HG03045 (cell line): ENCODE measurements around the gene ARHGAP26.

Source experiments
- ATAC-seq: cut with Tn5 transposase; IDR thresholded peaks from one replicate; pipeline ENCODE4 v1.9.1; 2021; ENCODE audit warnings: mild to moderate bottlenecking, moderate library complexity; ENCODE audit not compliant: unreplicated experiment

ARHGAP26 gene

GRCh38 chr5:142748568-142749249 lies 21.5 kb upstream of the ARHGAP26 start:
- ATAC-seq = no peak

DNA sequence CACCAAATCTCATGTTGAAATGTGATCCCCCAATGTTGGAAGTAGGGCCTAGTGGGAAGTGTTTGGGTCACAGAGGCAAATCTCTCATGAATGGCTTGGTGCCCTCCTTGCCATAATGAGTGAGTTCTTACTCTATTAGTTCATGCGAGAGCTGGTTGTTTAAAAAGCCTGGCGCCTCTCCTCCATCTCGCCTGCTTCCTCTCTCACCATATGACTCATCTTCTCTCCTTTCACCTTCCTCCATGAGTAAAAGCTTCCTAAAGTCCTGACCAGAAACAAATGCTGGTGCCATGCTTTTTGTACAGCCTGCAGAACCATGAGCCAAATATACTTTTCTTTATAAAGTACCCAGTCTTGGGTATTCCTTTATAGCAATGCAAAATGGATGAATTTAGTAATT lies 20.9 kb upstream of the ARHGAP26 start:
- ATAC-seq = no peak

DNA sequence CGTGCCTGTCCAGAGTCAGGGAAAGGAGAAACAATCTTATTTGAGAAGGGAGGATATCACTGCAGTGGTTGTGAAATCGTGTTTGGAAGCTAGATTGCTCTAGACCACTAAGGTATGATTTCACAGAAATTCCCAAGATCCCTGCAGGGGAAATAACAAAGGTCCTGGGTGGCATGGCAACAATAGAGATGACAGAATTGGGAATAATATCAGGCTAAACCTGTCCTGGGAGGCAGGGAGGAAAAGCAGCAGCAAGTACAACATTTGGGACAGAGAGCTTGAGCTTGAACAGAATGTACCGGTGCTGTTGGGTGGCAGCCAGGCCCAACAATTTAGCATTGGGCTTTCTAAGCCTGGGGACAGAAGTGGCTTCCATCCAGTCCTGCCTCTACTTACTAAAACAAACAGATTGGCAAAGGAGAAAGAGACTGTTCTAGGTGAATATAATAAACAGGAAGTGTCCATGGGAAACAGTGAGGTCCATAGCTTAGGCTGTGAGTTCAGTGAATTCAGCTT lies 17.0 kb upstream of the ARHGAP26 start:
- ATAC-seq = no peak

DNA sequence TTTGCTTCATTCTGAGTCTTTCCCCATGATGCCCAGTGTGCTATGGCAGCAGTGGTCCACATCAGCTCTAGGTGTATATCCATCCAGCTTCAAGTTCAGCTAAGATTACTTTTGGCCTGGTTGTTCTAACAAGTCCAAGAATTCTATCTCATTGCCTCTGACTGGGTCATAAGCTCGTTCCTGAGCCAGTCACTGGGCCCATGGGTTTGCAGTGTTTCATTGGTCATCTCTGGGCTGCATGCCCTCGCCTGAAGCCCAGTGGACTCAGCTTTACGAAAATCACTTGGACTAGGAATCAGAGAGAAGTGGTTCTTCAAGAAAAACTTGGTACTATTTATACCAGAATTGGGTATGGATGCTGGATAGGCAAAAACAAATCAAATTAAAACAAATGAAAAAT lies 16.1 kb upstream of the ARHGAP26 start:
- ATAC-seq = no peak

DNA sequence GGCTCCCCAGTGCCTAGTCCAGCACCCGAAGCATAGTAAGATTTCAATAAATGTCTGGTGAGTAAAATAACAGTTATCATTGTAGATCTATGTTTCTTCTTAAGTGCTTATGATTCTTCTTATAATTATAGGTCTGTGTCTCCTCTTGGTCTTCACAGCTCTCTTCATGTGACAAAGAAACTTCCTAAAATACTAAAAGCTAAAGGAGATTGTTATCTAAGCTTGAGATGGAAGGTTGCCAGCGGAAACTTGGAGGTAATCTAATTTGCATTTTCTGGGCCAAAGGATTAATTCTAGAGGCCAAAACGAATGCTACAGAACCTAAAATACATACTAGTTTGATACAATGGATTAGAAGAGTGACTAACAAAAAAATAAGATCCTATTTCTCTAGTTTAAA lies 13.6 kb upstream of the ARHGAP26 start:
- ATAC-seq = no peak

- ATAC-seq = no peak
Observed at GRCh38 chr5:142757564-142757963, 12.6 kb upstream of the ARHGAP26 start.

- ATAC-seq = no peak
Observed at GRCh38 chr5:142758062-142758795, 11.9 kb upstream of the ARHGAP26 start.

DNA sequence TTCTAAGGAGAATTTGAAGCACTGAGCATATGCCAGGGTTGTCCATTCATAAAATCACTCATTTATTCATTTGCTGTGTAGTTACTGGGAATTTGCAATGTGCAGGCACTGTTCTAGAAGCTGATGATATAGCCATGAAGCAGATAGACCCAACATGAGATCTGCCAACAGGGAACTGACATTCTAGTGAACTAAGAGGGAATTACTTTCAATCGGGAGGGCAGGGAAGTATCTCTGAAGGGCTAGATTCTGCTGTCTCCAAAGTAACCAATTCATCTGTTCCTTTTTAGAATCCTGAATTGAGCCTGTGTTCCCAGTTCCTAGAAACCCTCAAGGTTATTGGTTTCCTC lies 11.4 kb upstream of the ARHGAP26 start:
- no peak for ATAC-seq

DNA sequence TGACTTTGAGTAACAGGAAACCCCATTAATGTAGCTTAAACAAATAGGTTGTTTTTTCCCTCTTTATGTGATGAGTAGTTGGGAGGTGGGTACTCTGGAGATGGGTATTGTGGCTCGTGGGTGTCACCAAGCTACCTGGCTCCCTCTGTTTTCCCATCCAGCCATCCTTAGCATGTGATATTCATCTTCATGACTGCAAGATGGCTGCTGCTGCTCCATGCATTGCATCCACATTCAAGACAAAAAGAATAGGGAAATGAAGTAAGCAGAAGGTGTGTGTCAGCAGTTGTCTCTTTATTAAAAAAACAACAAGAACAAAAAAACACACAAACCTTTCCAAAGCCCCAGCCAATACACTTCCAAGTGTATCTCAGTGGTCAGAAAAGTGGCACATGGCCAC lies 6.5 kb upstream of the ARHGAP26 start:
- ATAC-seq = no peak

DNA sequence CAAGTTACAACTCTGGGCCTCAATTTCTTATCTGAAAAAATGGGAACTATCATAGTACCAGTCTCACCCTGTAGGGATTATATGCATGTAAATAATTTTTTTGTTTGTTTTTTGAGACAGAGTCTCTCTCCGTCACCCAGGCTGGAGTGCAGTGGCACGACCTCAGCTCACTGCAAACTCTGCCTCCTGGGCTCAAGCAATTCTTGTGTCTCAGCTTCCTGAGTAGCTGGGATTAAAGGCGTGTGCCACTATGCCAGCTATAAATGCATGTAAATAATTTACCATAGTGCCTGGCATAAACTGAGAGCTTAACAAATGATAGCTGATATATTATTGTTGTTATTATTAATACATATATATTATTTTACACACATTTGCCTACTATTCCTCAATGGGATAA lies 3.0 kb upstream of the ARHGAP26 start:
- no peak for ATAC-seq

- ATAC-seq = no peak
Observed at GRCh38 chr5:142767911-142768310, 2.3 kb upstream of the ARHGAP26 start.

DNA sequence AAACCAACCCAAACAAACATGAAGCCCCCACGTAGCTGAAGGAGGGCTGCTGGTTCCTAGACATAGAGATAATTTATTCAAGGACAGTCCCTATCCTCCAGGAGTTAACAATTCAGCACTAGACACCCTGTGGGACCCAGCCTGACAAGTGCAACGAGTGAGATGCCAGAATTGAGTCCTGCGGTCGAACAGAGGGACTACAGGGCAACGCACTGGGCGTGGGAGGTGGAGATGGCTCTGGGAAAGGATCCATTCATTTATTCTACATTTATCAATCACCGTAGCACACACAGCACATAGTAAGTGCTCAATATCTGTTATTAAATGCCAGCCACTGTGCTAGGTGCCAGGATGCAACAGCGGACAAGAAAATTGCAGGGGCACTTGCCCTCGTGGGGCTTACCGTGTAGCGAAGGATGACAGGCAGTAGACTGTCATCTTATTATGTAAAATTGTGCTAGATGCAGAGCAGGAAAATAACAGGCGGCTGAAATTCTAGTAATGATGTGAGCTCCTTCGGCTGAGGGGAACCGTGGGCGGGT lies 855 bp upstream of the ARHGAP26 start:
- ATAC-seq = no peak

DNA sequence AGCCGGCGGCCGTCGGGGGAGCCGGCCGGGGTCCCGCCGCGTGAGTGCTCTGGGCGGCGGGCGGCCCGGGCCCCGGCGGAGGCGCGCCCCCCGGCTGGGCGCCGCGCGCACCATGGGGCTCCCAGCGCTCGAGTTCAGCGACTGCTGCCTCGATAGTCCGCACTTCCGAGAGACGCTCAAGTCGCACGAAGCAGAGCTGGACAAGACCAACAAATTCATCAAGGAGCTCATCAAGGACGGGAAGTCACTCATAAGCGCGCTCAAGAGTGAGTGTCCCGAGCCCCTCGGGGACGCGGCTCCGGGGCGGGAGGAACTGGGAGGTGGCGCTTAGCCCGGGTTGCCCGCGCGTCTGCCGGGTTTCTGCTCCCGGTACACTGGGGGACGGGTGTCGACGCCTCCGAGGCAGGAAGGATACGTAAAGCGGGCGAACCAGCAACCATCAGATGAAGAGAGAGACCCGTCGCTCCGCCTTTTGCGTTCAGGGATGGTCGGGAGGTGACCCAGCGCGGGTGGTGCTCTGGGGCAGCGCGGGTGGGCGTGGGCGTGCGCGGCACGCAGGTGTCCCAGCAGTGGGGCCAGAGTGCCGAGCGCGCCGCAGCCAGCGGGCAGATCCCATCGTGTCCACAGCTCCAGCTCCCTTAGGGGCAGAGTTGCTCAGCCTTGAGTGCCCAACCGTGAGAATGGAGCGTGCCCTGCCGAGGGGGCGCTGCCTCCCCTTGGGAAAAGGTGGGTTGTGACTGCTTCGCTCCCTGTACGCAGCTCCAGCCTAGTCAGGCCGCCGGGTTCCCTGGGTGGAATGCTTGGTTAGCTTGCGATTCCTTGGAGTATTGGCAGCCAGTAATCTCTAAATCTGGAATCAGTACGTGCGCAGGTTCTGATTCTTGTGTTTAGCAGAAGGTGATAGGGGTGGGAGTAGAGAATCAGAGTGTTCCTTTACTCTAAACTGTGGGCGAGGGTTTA lies 753 bp downstream of the ARHGAP26 start:
- peak; percentile 24 for ATAC-seq

DNA sequence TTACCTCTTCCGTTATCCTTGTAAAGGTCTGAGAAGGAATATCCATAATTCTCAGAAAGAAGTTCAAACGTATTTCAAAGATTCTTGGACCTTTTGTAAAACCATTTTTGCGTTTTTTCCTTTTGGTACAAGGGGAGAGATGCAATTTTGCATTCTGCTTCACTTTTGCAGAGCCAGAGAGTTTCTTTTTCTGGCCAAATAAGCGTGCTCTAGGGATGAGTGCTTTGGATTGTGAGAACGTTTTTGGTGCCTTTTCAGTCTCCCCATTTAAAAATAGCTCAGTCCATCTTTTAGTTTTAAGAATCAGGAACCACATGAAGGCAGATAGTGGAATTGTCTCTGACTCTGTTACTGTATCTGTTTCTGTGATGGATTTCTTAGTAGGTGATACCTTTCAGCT lies 1.5 kb downstream of the ARHGAP26 start:
- no peak for ATAC-seq

GRCh38 chr5:142772446-142773293 lies 2.5 kb downstream of the ARHGAP26 start:
- ATAC-seq = no peak

GRCh38 chr5:142777099-142777498 lies 6.9 kb downstream of the ARHGAP26 start:
- no peak for ATAC-seq

GRCh38 chr5:142777850-142778249 lies 7.7 kb downstream of the ARHGAP26 start:
- ATAC-seq = no peak

GRCh38 chr5:142779163-142779840 lies 9.1 kb downstream of the ARHGAP26 start:
- no peak for ATAC-seq

GRCh38 chr5:142780871-142781270 lies 10.7 kb downstream of the ARHGAP26 start:
- ATAC-seq = no peak
